CD4-positive, alpha-beta memory T cell (primary cell): Measurements from ENCODE around the gene PPAN. TPM values are rescaled to one million over a fixed set of nuclear protein-coding genes. Genes with fewer than 3 reads are reported as not detected.

Experiments
- CTCF ChIA-PET: fragments of 350-600 bp; sonication (Branson Sonifier 250); formaldehyde crosslinking; loops from one replicate; lab custom pipeline; 2021; ENCODE audit warnings: inconsistent platforms; ENCODE audit not compliant: partially characterized antibody; lab: Charles Lee
- POLR2A ChIA-PET: fragments of 350-600 bp; sonication (Branson Sonifier 250); formaldehyde crosslinking; loops from one replicate; lab custom pipeline; 2021; ENCODE audit not compliant: partially characterized antibody; lab: Charles Lee
- DNase-seq, 5 donors: peaks; one replicate each; pipeline versions ENCODE4 v3.0.0 to v3.0.0-alpha.2; 2020 to 2022; ENCODE audit warnings: mixed read lengths in 1 of 5
- H3K27ac ChIP-seq: one replicate; pipeline ENCODE4 v1.7.0; 2013; ENCODE audit warnings: low read depth, low read length
- H3K27me3 ChIP-seq: 2 replicates; pipeline ENCODE4 v1.7.0; 2013; ENCODE audit warnings: mild to moderate bottlenecking, low read length, moderate library complexity; ENCODE audit not compliant: insufficient read depth
- H3K36me3 ChIP-seq: 2 replicates; pipeline ENCODE4 v1.7.0; 2013; ENCODE audit warnings: mild to moderate bottlenecking, low read length, moderate library complexity; ENCODE audit not compliant: insufficient read depth
- H3K4me1 ChIP-seq: 2 replicates; pipeline ENCODE4 v1.7.0; 2013; ENCODE audit warnings: mild to moderate bottlenecking, low read length, moderate library complexity; ENCODE audit not compliant: insufficient read depth
- H3K4me3 ChIP-seq, 2 donors: one replicate each; pipeline ENCODE4 v1.7.0; 2013; ENCODE audit warnings: low read length in 2 of 2, mild to moderate bottlenecking in 1 of 2
- H3K9me3 ChIP-seq, 2 donors: one replicate each; pipeline ENCODE4 v1.7.0; 2013; ENCODE audit warnings: low read length in 2 of 2, control low read depth in 1 of 2; ENCODE audit not compliant: control insufficient read depth in 1 of 2
- H3K27ac Mint-ChIP-seq, 7 donors: one replicate each; pipeline ENCODE4 v1.8.0; 2020 to 2021; ENCODE audit warnings: mixed read lengths in 7 of 7, mild to moderate bottlenecking in 6 of 7, inconsistent platforms in 3 of 7, moderate library complexity in 3 of 7
- H3K27me3 Mint-ChIP-seq, 2 donors: one replicate each; pipeline ENCODE4 v1.8.0; 2020 to 2021; ENCODE audit warnings: mixed read lengths in 2 of 2
- H3K36me3 Mint-ChIP-seq, 2 donors: one replicate each; pipeline ENCODE4 v1.8.0; 2020 to 2021; ENCODE audit warnings: mixed read lengths in 2 of 2, inconsistent platforms in 1 of 2, mild to moderate bottlenecking in 1 of 2
- H3K4me1 Mint-ChIP-seq, 4 donors: one replicate each; pipeline ENCODE4 v1.8.0; 2020 to 2021; ENCODE audit warnings: mixed read lengths in 4 of 4, mild to moderate bottlenecking in 1 of 4
- H3K4me3 Mint-ChIP-seq, 8 donors: one replicate each; pipeline ENCODE4 v1.8.0; 2020 to 2021; ENCODE audit warnings: mixed read lengths in 8 of 8, mild to moderate bottlenecking in 7 of 8, moderate library complexity in 6 of 8, inconsistent platforms in 3 of 8
- H3K9me3 Mint-ChIP-seq, 8 donors: one replicate each; pipeline ENCODE4 v1.8.0; 2020 to 2021; ENCODE audit warnings: mixed read lengths in 8 of 8, mild to moderate bottlenecking in 5 of 8, inconsistent platforms in 3 of 8, moderate library complexity in 1 of 8
- intact Hi-C: fragments of 100-400 bp; cut with micrococcal nuclease; formaldehyde crosslinking; loops from one replicate; pipeline ENCODE4 v1.15.1; 2023
- polyA plus RNA-seq, 2 donors: library from polyadenylated mRNA; unstranded; fragments of 300-500 nt; fragmentation: Illumina TruSeq; gene quantifications; one replicate each; pipeline ENCODE4 v1.2.3, GENCODE V29; 2021
- total RNA-seq, 2 experiments: library from RNA; stranded (reverse); gene quantifications; one replicate each; pipeline ENCODE4 v1.2.3, GENCODE V29; 2021

Gene PPAN
- total and polyA plus RNA-seq, 4 experiments from 2014 or later = 14.5 to 102 (median 71.8) TPM

DNA sequence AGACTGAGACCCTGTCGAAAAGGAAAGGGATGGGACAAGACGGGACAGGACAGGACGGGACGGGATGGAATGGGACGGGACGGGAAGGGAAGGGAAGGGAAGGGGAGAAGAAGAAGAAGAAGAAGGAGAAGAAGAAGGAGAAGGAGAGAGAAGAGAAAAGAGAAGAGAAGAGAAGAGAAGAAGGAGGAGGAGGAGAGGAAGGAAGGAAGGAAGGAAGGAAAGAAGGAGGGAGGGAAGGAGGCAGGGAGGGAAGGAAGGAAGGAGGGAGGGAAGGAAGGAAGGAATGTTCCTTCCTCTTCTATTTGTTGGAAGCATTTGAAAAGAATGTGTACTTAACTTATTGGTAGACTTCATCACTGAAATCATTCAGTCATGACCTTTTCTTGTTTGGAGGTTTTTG lies 29.6 kb upstream of the PPAN start:
- Mint-ChIP-seq H3K27ac (no peak overlapping the region), H3K9me3 (peaks cover 0 to 7% (median 0%) of the 10 kb centered on the region in 8 donors), H3K4me1 (no peaks in the 10 kb centered on the region), H3K4me3 (no peak overlapping the region), H3K36me3 (no peaks in the 10 kb centered on the region), H3K27me3 (no peaks in the 10 kb centered on the region)
- CTCF ChIA-PET = interaction anchor here (0.7 kb wide), 1 partner anchor 173 kb away, joined by 3 read pairs; no protein-coding TSS in a partner anchor
- no peak overlapping the region for H3K4me3 ChIP-seq
- DNase-seq = no peak
- H3K36me3 ChIP-seq = no peaks in the 10 kb centered on the region
- no peaks in the 10 kb centered on the region for H3K9me3 ChIP-seq
- H3K27me3 ChIP-seq = no peaks in the 10 kb centered on the region
- intact Hi-C loops = no loop called here
- POLR2A ChIA-PET = no interaction called here
- no peaks in the 10 kb centered on the region for H3K4me1 ChIP-seq
- H3K27ac ChIP-seq = no peak overlapping the region

DNA sequence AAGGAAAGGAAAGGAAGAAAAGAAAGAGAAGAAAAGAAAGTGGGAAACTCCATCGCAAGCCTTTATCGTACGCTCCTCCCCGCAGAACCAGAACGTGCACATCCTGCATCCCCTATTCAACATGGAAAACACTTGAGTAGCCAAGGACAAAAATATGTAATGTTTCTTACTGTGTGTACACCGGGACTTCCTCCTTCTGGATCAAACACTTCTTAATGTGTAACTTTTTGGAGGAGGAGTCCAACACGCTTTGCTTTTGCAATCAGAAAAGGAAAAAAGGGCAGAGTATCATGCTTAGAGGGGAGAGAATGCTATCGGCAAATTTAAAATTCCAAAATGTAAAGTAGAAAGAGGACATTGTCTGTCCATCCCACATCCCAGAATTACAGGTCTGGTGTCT lies 27.8 kb upstream of the PPAN start:
- no peaks in the 10 kb centered on the region for H3K36me3 Mint-ChIP-seq
- ChIA-PET CTCF (interaction anchor here (0.7 kb wide), 1 partner anchor 162 kb away, joined by 4 read pairs; no protein-coding TSS in a partner anchor), POLR2A (no interaction called here)
- Histone ChIP-seq H3K27me3 (no peaks in the 10 kb centered on the region), H3K4me3 (no peak overlapping the region), H3K36me3 (no peaks in the 10 kb centered on the region), H3K9me3 (no peaks in the 10 kb centered on the region), H3K27ac (no peak overlapping the region), H3K4me1 (no peaks in the 10 kb centered on the region)
- intact Hi-C loops = no loop called here
- no peak for DNase-seq
- peaks cover 0 to 6% (median 0%) of the 10 kb centered on the region in 8 donors for H3K9me3 Mint-ChIP-seq
- no peaks in the 10 kb centered on the region for H3K27me3 Mint-ChIP-seq
- no peak overlapping the region for H3K4me3 Mint-ChIP-seq
- H3K4me1 Mint-ChIP-seq = no peaks in the 10 kb centered on the region
- H3K27ac Mint-ChIP-seq = no peak overlapping the region

DNA sequence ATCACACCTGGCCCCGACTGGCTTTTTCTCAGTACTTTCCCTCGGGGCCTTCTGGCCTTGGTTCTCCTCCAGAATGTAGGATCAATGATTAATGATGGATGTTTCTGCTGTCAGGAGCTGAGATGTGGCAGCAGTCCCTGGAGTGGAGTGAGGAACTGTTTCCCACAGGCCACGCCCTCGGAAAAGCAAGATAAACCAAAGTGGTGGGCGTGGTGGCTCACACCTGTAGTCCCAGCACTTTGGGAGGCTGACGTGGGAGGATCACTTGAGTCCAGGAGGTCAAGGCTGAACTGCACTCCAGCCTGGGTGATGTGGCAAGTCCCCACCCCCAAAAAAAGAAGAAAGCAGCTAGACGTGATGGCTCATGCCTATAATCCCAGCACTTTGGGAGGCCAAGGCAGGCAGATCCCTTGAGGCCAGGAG lies 27.1 kb upstream of the PPAN start:
- no peak overlapping the region for H3K27ac ChIP-seq
- no peaks in the 10 kb centered on the region for H3K27me3 Mint-ChIP-seq
- H3K27ac Mint-ChIP-seq = no peak overlapping the region
- no peaks in the 10 kb centered on the region for H3K36me3 Mint-ChIP-seq
- intact Hi-C loops = no loop called here
- no peak for DNase-seq
- H3K9me3 ChIP-seq = no peaks in the 10 kb centered on the region
- H3K4me3 Mint-ChIP-seq = no peak overlapping the region
- ChIA-PET POLR2A (interaction anchor here (1.1 kb wide), 1 partner anchor 27 kb away, joined by 3 read pairs; the partner anchor contains the start of gene PPAN), CTCF (interaction anchor here (0.7 kb wide), 1 partner anchor 161 kb away, joined by 4 read pairs; no protein-coding TSS in a partner anchor)
- H3K4me3 ChIP-seq = no peak overlapping the region
- no peaks in the 10 kb centered on the region for H3K4me1 Mint-ChIP-seq
- H3K36me3 ChIP-seq = no peaks in the 10 kb centered on the region
- H3K27me3 ChIP-seq = no peaks in the 10 kb centered on the region
- no peaks in the 10 kb centered on the region for H3K4me1 ChIP-seq
- H3K9me3 Mint-ChIP-seq = peaks cover 0 to 3% (median 0%) of the 10 kb centered on the region in 8 donors

GRCh38 chr19:10083911-10084310 lies 22.3 kb upstream of the PPAN start:
- intact Hi-C loops = no loop called here
- POLR2A ChIA-PET = interaction anchor here (0.6 kb wide), 1 partner anchor 321 kb away, joined by 3 read pairs; no protein-coding TSS in a partner anchor
- Histone ChIP-seq H3K9me3 (no peaks in the 10 kb centered on the region), H3K4me1 (peaks cover 12% of the 10 kb centered on the region), H3K4me3 (no peak overlapping the region), H3K27ac (no peak overlapping the region), H3K36me3 (peaks cover under 1% of the 10 kb centered on the region), H3K27me3 (no peaks in the 10 kb centered on the region)
- CTCF ChIA-PET = interaction anchor here (0.8 to 1.4 kb wide), 3 partner anchors 14 to 30 kb away, joined by 3 to 6 read pairs (median 3); no protein-coding TSS in a partner anchor
- Mint-ChIP-seq H3K9me3 (peaks cover 0 to 2% (median 0%) of the 10 kb centered on the region in 8 donors), H3K36me3 (peaks cover 0 to 10% of the 10 kb centered on the region in 2 donors), H3K4me3 (peak overlapping the region in 2 of 8 donors; percentile 6 to 46), H3K27me3 (no peaks in the 10 kb centered on the region), H3K4me1 (peaks cover 5 to 17% (median 11%) of the 10 kb centered on the region in 4 donors), H3K27ac (peak overlapping the region in 5 of 7 donors; percentile 5 to 86 (median 72))
- no peak for DNase-seq

GRCh38 chr19:10084803-10085202 lies 21.4 kb upstream of the PPAN start:
- DNase-seq = no peak
- Histone ChIP-seq H3K36me3 (peaks cover 9% of the 10 kb centered on the region), H3K27me3 (no peaks in the 10 kb centered on the region), H3K9me3 (no peaks in the 10 kb centered on the region), H3K4me3 (no peak overlapping the region), H3K4me1 (peaks cover 12% of the 10 kb centered on the region), H3K27ac (no peak overlapping the region)
- peaks cover under 1 to 17% of the 10 kb centered on the region in 2 donors for H3K36me3 Mint-ChIP-seq
- intact Hi-C loops = no loop called here
- POLR2A ChIA-PET = no interaction called here
- H3K9me3 Mint-ChIP-seq = peaks cover 0 to 2% (median 0%) of the 10 kb centered on the region in 8 donors
- peaks cover 6 to 17% (median 11%) of the 10 kb centered on the region in 4 donors for H3K4me1 Mint-ChIP-seq
- H3K27ac Mint-ChIP-seq = peak overlapping the region in 5 of 7 donors; percentile 74 to 90 (median 84)
- peak overlapping the region in 7 of 8 donors; percentile 52 to 90 (median 87) for H3K4me3 Mint-ChIP-seq
- no peaks in the 10 kb centered on the region for H3K27me3 Mint-ChIP-seq
- CTCF ChIA-PET = interaction anchor here (0.8 to 1.4 kb wide), 2 partner anchors 14 to 29 kb away, joined by 3 to 6 read pairs; no protein-coding TSS in a partner anchor

- peaks cover 4 to 21% of the 10 kb centered on the region in 2 donors for H3K36me3 Mint-ChIP-seq
- peak within 1 kb of the TSS; percentile 84 to 91 (median 87) for H3K27ac Mint-ChIP-seq
- POLR2A ChIA-PET = interaction anchor here (1.0 kb wide), 1 partner anchor 20 kb away, joined by 3 read pairs; the partner anchor contains the start of gene PPAN
- H3K36me3 ChIP-seq = peaks cover 14% of the 10 kb centered on the region
- H3K4me1 ChIP-seq = peaks cover 12% of the 10 kb centered on the region
- H3K9me3 Mint-ChIP-seq = peaks cover 0 to 2% (median 0%) of the 10 kb centered on the region in 8 donors
- intact Hi-C loops = loop anchor here (1.0 kb wide), 2 partner anchors 10 to 20 kb away; partner anchors contain the start of gene PPAN
- DNase-seq = peak; percentile 82 to 86 (median 83)
- H3K27me3 ChIP-seq = no peaks in the 10 kb centered on the region
- H3K4me3 ChIP-seq = peak within 1 kb of the TSS; percentile 76 to 84
- peak within 1 kb of the TSS; percentile 88 for H3K27ac ChIP-seq
- H3K4me3 Mint-ChIP-seq = peak within 1 kb of the TSS; percentile 85 to 90 (median 87)
- H3K27me3 Mint-ChIP-seq = no peaks in the 10 kb centered on the region
- H3K9me3 ChIP-seq = no peaks in the 10 kb centered on the region
- peaks cover 6 to 17% (median 13%) of the 10 kb centered on the region in 4 donors for H3K4me1 Mint-ChIP-seq
- CTCF ChIA-PET = no interaction called here
Measured at GRCh38 chr19:10085641-10086590, 20.2 kb upstream of the PPAN start, which contains the start of gene SHFL. Gene SHFL (plus strand): TSS chr19:10086317. CDS start chr19:10086428, 111 bp downstream.
